HepG2 (cell line): ENCODE measurements around the gene NOL4L. TPM values are rescaled to one million over a fixed set of nuclear protein-coding genes. Genes with fewer than 3 reads are reported as not detected.

ENCODE experiments used
- BATF2 ChIP-seq: sonication (generic); formaldehyde crosslinking; IDR thresholded peaks from 2 replicates; pipeline ENCODE4 v1.8.0; 2022; ENCODE audit warnings: mild to moderate bottlenecking, missing genetic modification reagents, moderate library complexity
- CBFB ChIP-seq: sonication (generic); formaldehyde crosslinking; IDR thresholded peaks from 2 replicates; pipeline ENCODE4 v1.4.0; 2020; ENCODE audit warnings: missing genetic modification reagents
- CERS6 ChIP-seq: sonication (generic); formaldehyde crosslinking; IDR thresholded peaks from 2 replicates; pipeline ENCODE4 v1.5.0; 2020; ENCODE audit warnings: missing genetic modification reagents
- IRX3 ChIP-seq: sonication (generic); formaldehyde crosslinking; IDR thresholded peaks from 2 replicates; pipeline ENCODE4 v1.8.1; 2023; ENCODE audit warnings: mild to moderate bottlenecking, low read depth, missing genetic modification reagents, borderline replicate concordance
- JDP2 ChIP-seq: sonication (generic); formaldehyde crosslinking; IDR thresholded peaks from 2 replicates; pipeline ENCODE4 v1.8.1; 2022; ENCODE audit warnings: missing genetic modification reagents, borderline replicate concordance
- MED1 ChIP-seq: sonication (generic); formaldehyde crosslinking; IDR thresholded peaks from 2 replicates; pipeline ENCODE4 v1.4.0; 2020; ENCODE audit warnings: missing genetic modification reagents
- NFYC ChIP-seq: IDR thresholded peaks from 2 replicates; pipeline ENCODE4 v1.6.1; 2016; ENCODE audit warnings: missing genetic modification reagents, missing compliant biosample characterization
- NR1H2 ChIP-seq: sonication (generic); formaldehyde crosslinking; IDR thresholded peaks from 2 replicates; pipeline ENCODE4 v1.8.1; 2022; ENCODE audit warnings: low read depth, missing genetic modification reagents, borderline replicate concordance
- ONECUT2 ChIP-seq: sonication (generic); formaldehyde crosslinking; IDR thresholded peaks from 2 replicates; pipeline ENCODE4 v1.4.0; 2020; ENCODE audit warnings: missing genetic modification reagents
- SNAI1 ChIP-seq: sonication (generic); formaldehyde crosslinking; IDR thresholded peaks from 2 replicates; pipeline ENCODE4 v1.5.0; 2020; ENCODE audit warnings: mild to moderate bottlenecking, missing genetic modification reagents, borderline replicate concordance
- SYNCRIP ChIP-seq: fragments of 200-400 bp; formaldehyde crosslinking; IDR thresholded peaks from 2 replicates; pipeline ENCODE4 v1.6.1; 2018; ENCODE audit warnings: mild to moderate bottlenecking, low read depth, low read length; ENCODE audit not compliant: insufficient read depth
- TBL1XR1 ChIP-seq: fragments of 150-350 bp; IDR thresholded peaks from 2 replicates; pipeline ENCODE4 v1.6.1; 2014; ENCODE audit warnings: borderline replicate concordance, low read length; ENCODE audit not compliant: partially characterized antibody
- YEATS4 ChIP-seq: sonication (generic); formaldehyde crosslinking; IDR thresholded peaks from 2 replicates; pipeline ENCODE4 v1.4.0; 2020; ENCODE audit warnings: missing genetic modification reagents, borderline replicate concordance
- ZNF317 ChIP-seq: sonication (generic); formaldehyde crosslinking; IDR thresholded peaks from 2 replicates; pipeline ENCODE4 v1.5.0; 2020; ENCODE audit warnings: mild to moderate bottlenecking, missing genetic modification reagents
- ZNF382 ChIP-seq: sonication (generic); formaldehyde crosslinking; IDR thresholded peaks from 2 replicates; pipeline ENCODE4 v1.5.0; 2020; ENCODE audit warnings: missing genetic modification reagents, mild to moderate bottlenecking, borderline replicate concordance
- ZNF484 ChIP-seq: sonication (generic); formaldehyde crosslinking; IDR thresholded peaks from 2 replicates; pipeline ENCODE4 v1.5.1; 2020; ENCODE audit warnings: mild to moderate bottlenecking, low read depth, missing genetic modification reagents, borderline replicate concordance
- ZNF510 ChIP-seq: sonication (generic); formaldehyde crosslinking; IDR thresholded peaks from 2 replicates; pipeline ENCODE4 v1.4.0; 2020; ENCODE audit warnings: low read depth, mild to moderate bottlenecking, missing genetic modification reagents
- ZNF547 ChIP-seq: sonication (generic); formaldehyde crosslinking; IDR thresholded peaks from 2 replicates; pipeline ENCODE4 v1.5.1; 2020; ENCODE audit warnings: mild to moderate bottlenecking, missing genetic modification reagents
- ZNF572 ChIP-seq: sonication (generic); formaldehyde crosslinking; IDR thresholded peaks from 2 replicates; pipeline ENCODE4 v1.5.1; 2020; ENCODE audit warnings: mild to moderate bottlenecking, missing genetic modification reagents
- ZNF737 ChIP-seq: sonication (generic); formaldehyde crosslinking; IDR thresholded peaks from 2 replicates; pipeline ENCODE4 v1.5.0; 2020; ENCODE audit warnings: missing genetic modification reagents, mild to moderate bottlenecking, borderline replicate concordance
- ZNF75D ChIP-seq: sonication (generic); formaldehyde crosslinking; IDR thresholded peaks from 2 replicates; pipeline ENCODE4 v1.8.1; 2023; ENCODE audit warnings: missing genetic modification reagents, mild to moderate bottlenecking, borderline replicate concordance
- ZNF883 ChIP-seq: sonication (generic); formaldehyde crosslinking; IDR thresholded peaks from 2 replicates; pipeline ENCODE4 v1.5.1; 2020; ENCODE audit warnings: mild to moderate bottlenecking, missing genetic modification reagents; ENCODE audit errors: not compliant biosample characterization
- ZSCAN29 ChIP-seq: sonication (generic); formaldehyde crosslinking; conservative IDR thresholded peaks from 2 replicates; pipeline ENCODE4 v1.4.0; 2020; ENCODE audit warnings: mild to moderate bottlenecking, missing genetic modification reagents
- polyA plus RNA-seq, 8 experiments: library from polyadenylated mRNA; depleted of rRNA in 3 of 8; stranded (reverse) in 7 of 8; unstranded in 1 of 8; fragments of >200 nt; fragmentation: Illumina TruSeq in 4 of 8; extraction: Trizol in 4 of 8; gene quantifications; 2 replicates each; pipeline versions ENCODE4 v1.2.1 to v1.2.3, GENCODE V29; 2011 to 2016; ENCODE audit warnings: low read depth in 4 of 8, missing spikeins in 1 of 8, mixed read lengths in 1 of 8; ENCODE audit not compliant: insufficient read depth in 1 of 8
- total RNA-seq, 5 experiments: library from RNA; depleted of rRNA; stranded (reverse); fragments of >200 nt; fragmentation: Illumina TruSeq; extraction: Trizol; gene quantifications; 2 replicates each; pipeline ENCODE4 v1.2.3, GENCODE V29; 2016; ENCODE audit warnings: low read depth in 1 of 5
- TF ChIP-seq, protein P1 (sequence below): IDR thresholded peaks from 2 replicates; pipeline ENCODE4 v1.6.1; 2018; ENCODE audit warnings: missing genetic modification reagents, mild to moderate bottlenecking, missing compliant biosample characterization
- TF ChIP-seq, protein P2 (sequence below): IDR thresholded peaks from 2 replicates; pipeline ENCODE4 v1.6.1; 2016; ENCODE audit warnings: low read depth

NOL4L gene
- total and polyA plus RNA-seq, 2 of the 13 experiments (the other 11 are each of a cell fraction or from before 2014, with no cell fraction given) = 16.6 to 35.4 TPM

DNA sequence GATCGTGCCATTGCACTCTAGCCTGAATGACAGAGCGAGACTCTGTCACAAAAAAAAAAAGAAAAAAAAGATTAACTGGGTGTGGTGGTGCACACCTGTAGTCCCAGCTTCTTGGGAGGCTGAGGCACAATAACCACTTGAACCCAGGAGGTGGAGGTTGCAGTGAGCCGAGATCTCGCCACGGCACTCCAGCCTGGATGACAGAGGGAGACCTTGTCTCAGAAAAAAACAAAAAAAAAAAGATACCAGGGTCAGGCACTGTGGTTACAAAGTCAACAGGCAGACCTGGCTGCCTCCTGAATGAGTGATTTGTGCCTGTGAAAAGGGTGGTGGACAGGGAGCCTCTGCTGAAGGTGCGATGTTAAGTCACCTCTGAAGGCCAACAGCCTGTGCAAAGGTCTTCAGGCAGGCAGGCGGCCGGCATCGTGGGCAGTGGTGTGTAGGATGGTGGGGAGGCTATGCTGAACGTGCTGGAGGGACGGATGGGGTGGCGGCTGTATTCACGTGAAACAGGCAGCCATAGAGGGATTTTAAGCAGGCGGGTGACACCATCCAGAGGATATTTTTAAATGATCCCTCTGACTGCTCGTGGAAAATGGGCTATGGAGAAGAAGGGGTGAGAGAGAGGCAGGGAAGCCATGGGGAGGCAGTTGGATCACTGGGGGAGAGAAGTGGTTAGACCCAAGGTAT is 41.4 kb downstream of the NOL4L start (continued):
- TF ChIP-seq ZNF484 (CRISPR knock-in tag) = no peak
- peak; percentile 96 for TF ChIP-seq SNAI1 (CRISPR knock-in tag)
- peak; percentile 64; the same call in 1 of the 2 replicates for TF ChIP-seq IRX3 (CRISPR knock-in tag)
- TF ChIP-seq ZSCAN29 (CRISPR knock-in tag) = peak; percentile 93
- TF ChIP-seq CBFB (CRISPR knock-in tag) = peak; percentile 99
- TF ChIP-seq ZNF510 (CRISPR knock-in tag) = peak; percentile 95; the same call in 1 of the 2 replicates
- TF ChIP-seq TBL1XR1 = peak; percentile 88
- peak; percentile 98 for TF ChIP-seq ZNF547 (CRISPR knock-in tag)
- TF ChIP-seq, protein P1, sequence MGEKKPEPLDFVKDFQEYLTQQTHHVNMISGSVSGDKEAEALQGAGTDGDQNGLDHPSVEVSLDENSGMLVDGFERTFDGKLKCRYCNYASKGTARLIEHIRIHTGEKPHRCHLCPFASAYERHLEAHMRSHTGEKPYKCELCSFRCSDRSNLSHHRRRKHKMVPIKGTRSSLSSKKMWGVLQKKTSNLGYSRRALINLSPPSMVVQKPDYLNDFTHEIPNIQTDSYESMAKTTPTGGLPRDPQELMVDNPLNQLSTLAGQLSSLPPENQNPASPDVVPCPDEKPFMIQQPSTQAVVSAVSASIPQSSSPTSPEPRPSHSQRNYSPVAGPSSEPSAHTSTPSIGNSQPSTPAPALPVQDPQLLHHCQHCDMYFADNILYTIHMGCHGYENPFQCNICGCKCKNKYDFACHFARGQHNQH = peak; percentile 100
- TF ChIP-seq ZNF317 (CRISPR knock-in tag) = peak; percentile 92
- no peak for TF ChIP-seq ZNF382 (CRISPR knock-in tag)
- no peak for TF ChIP-seq SYNCRIP
- TF ChIP-seq JDP2 (CRISPR knock-in tag) = peak; percentile 96; the same call in 1 of the 2 replicates
- no peak; the same call in 1 of the 2 replicates for TF ChIP-seq ZNF737 (CRISPR knock-in tag)
- TF ChIP-seq CERS6 = 0 out of 2 replicates have a peak, but pooled peaks have one; percentile 61
- TF ChIP-seq, protein P2, sequence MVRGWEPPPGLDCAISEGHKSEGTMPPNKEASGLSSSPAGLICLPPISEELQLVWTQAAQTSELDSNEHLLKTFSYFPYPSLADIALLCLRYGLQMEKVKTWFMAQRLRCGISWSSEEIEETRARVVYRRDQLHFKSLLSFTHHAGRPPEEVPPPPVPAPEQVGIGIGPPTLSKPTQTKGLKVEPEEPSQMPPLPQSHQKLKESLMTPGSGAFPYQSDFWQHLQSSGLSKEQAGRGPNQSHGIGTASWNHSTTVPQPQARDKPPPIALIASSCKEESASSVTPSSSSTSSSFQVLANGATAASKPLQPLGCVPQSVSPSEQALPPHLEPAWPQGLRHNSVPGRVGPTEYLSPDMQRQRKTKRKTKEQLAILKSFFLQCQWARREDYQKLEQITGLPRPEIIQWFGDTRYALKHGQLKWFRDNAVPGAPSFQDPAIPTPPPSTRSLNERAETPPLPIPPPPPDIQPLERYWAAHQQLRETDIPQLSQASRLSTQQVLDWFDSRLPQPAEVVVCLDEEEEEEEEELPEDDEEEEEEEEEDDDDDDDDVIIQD (CRISPR knock-in tag) = peak; percentile 93
- 0 out of 2 replicates have a peak, but pooled peaks have one; percentile 32 for TF ChIP-seq NR1H2
- TF ChIP-seq BATF2 = peak; percentile 99
- TF ChIP-seq ZNF572 (CRISPR knock-in tag) = peak; percentile 99
- peak; percentile 54; the same call in 1 of the 2 replicates for TF ChIP-seq NFYC
- TF ChIP-seq MED1 (CRISPR knock-in tag) = peak; percentile 99
- no peak for TF ChIP-seq ZNF75D (CRISPR knock-in tag)
- peak; percentile 95 for TF ChIP-seq YEATS4 (CRISPR knock-in tag)
- TF ChIP-seq ZNF883 (CRISPR knock-in tag) = peak; percentile 97
- 0 out of 2 replicates have a peak, but pooled peaks have one; percentile 62 for TF ChIP-seq ONECUT2 (CRISPR knock-in tag)
